Endothelial cell of umbilical vein (primary cell): ENCODE measurements around the gene PXYLP1.

ENCODE experiments used
- CTCF ChIP-seq, 2 donors: IDR thresholded peaks; 1 replicate in 1 of 2; 2 replicates in 1 of 2; pipeline ENCODE4 v1.5.1; 2011; ENCODE audit warnings: low read length in 2 of 2, mild to moderate bottlenecking in 2 of 2, moderate library complexity in 2 of 2, control low read depth in 1 of 2, inconsistent platforms in 1 of 2, low read depth in 1 of 2; ENCODE audit not compliant: insufficient read depth in 1 of 2; ENCODE audit errors: extremely low read depth in 1 of 2
- JUN ChIP-seq: IDR thresholded peaks from 2 replicates; pipeline ENCODE4 v1.6.1; 2011; ENCODE audit warnings: borderline replicate concordance, low read depth; ENCODE audit not compliant: insufficient read length, insufficient read depth
- POLR2A ChIP-seq: IDR thresholded peaks from 2 replicates; pipeline ENCODE4 v1.6.1; 2012; ENCODE audit warnings: low read depth, mild to moderate bottlenecking, control low read depth, low read length

GRCh38 chr3:141271279-141272030 lies 39.8 kb downstream of the PXYLP1 start:
- TF ChIP-seq CTCF (IDR thresholded peaks at IDR 0.05; ENCODE audit: extremely low read depth in 1 of 2, insufficient read depth in 1 of 2, low read depth in 1 of 2, low read length in 2 of 2) (no peak), JUN (no peak), POLR2A (no peak)
